IPS-NIHi7 (cell line): Measurements from ENCODE around the gene TCEANC2.

ENCODE experiments used
- DNase-seq: peaks from one replicate; pipeline ENCODE4 v3.0.0; 2012; ENCODE audit warnings: mixed read lengths; ENCODE audit errors: extremely low spot score

Gene TCEANC2

DNA sequence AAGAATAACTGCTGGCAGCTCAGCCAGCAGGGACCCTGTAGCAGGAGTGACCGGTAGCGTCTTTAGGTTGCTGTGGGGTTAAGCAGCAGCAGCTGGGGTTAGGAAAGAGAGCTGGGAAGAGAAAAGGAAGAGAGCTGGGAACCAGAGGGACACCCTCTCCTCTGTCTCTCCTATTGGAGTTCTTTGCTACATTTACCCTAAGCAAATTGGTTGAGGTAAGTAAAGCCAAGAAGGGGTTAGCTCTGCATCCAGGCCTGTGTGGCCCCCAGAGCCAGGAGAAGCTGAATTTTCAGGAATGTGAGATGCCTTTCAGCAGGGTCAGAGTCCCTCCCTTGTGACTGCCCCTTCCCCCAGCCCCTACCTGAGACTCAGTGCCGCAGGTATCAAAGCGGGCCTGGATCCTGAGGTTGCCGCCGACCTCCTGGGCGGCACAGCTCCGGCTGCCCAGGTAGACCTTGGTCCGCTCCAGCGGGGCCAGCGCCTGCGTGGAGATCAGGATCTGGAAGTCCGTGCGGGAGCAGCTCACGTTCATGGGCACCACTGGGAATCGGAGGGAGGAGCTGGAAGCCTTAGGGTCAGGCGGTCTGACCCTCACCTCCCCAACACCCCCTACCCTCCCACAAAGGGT is 83.0 kb downstream of the TCEANC2 start:
- no peak for DNase-seq

- DNase-seq: no peak
These were observed 83.6 kb downstream of the TCEANC2 start for GRCh38 chr1:54136963-54137533.

- DNase-seq: no peak
These were observed 84.2 kb downstream of the TCEANC2 start for GRCh38 chr1:54137534-54138061.

- DNase-seq: no peak
These were observed 85.6 kb downstream of the TCEANC2 start for GRCh38 chr1:54138994-54139393.

- DNase-seq: no peak
These were observed 86.3 kb downstream of the TCEANC2 start for GRCh38 chr1:54139711-54140110.

DNA sequence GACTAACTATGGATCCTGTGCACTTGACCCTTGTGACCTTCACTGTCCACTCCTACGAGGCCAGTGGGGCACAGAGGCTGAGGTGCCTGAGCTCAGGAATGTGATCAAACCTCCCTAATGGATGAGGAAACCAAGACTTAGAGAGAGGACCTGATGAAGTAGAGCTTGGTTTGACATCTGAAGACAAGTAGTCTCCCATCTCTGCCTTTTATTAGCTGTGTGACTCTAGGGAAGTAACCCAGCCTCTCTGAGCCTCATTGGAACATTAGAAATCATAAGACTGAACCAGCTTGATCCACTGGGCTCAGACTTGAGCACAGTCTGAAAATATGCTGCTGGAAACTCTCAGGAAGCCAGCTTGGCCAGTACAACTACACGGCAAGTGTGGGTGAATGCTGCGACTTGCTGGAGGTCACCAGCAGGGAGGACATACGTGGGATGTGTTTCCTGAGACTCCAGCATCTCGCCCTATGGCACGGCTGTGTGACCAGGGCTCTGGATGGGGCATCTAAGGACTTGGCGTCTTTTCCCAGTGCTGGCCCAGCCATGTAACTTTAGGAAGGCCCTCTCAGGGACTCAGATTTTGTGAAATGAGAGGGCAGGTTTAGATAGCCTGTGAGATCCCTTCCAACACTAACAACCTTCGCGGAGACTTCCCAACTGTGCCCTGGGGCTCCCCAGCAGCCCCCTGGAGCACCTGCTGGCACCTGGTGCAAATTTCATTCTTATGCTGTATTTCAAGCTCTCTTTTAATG is 88.9 kb downstream of the TCEANC2 start:
- no peak for DNase-seq

DNA sequence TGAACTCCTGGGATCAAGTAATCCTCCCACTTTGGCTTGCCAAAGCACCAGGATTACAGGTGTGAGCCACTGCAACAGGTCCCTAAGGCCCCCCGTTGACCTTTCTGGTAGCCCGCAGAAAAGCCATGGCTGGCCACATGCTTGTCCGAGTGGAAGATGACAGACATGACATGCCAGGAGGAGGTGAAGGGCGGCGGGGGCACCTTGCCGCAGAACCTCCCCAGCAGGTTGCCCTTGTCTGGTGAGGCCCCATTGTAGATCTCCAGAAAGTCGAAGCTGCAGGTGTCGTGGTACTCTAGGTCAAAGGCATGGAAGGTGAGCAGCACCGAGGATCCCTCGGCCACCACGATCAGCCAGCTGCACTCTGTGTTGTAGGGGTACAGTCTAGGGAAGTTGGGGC is 91.0 kb downstream of the TCEANC2 start:
- no peak for DNase-seq

- DNase-seq: no peak
These were observed 96.3 kb downstream of the TCEANC2 start for GRCh38 chr1:54149734-54150133.

- DNase-seq: no peak
These were observed 97.6 kb downstream of the TCEANC2 start for GRCh38 chr1:54151013-54151412.

DNA sequence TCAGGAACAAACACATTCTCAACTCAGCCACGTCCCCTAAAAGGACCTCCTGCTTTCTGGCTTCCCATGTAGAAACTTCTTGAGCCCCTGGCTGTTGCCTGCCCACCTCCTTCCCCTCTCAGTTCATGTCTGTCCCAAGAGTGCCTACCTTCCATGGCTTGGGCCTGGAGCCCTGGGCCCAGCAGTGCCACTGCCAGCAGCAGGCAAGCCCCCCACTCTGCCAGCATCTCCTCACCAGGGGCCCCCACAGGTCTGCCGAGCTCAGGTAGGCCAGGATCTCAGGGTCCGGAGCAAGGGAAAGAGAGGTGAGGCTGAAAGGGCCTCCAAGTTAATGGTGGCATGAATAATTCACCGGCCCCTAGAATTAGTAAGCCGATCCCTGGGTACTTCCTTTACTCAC is 99.3 kb downstream of the TCEANC2 start, which contains the start of gene CDCP2:
Gene CDCP2 (minus strand): TSS at position 305 of the 400 bp plus-strand sequence. CDS start 78 bp downstream, at position 227.
- DNase-seq: no peak

DNA sequence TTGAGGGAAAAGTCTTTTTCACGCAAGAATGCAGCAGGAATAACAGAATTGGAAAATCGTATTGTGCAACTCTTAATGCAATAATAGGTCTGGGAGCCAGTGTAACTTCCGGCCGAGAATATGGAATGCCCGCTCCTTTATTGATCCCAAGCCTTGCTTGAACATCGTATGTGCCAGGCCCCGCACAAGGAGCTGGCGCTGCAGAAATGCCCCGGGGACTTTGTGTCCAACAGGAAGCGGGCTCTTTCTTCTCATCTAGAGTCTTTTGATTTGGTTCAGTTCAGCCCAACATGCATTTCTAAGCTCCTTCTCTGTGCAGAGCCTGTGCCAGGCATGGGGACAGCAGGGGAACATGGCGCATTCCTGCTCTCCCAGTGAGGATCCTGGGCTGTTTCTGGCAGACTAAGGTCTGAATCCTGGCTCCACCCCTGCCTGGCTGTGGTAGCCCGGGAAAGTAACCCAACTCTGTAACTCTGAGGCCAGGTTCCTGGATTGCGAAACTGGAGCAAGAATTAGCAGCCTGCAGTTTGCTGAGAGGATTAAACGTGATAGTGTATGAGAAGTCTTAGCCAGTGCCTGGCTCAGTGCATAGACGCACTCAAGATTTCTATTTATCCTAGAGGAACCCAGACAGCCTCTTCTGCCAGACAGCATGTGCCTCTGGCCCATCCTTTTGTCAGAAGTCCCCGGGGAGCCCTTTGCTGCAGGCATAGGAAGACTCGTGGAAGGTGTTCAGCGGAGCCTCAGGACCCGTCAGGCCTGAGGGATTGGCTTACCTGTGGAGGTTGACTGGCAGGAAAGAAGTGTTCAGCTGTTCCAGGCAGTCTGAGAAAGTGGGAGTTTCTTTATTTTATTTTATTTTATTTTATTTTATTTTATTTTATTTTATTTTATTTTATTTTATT is 100.4 kb downstream of the TCEANC2 start:
- peak; percentile 77 for DNase-seq
